RWPE1 (cell line): ENCODE results near the gene RPLP2.

ENCODE experiments used
- CTCF ChIA-PET: fragments of 350-600 bp; sonication (Branson Sonifier 250); formaldehyde crosslinking; extraction: SDS; loops from one replicate; lab custom pipeline; 2021; lab: Yijun Ruan, JAX
- POLR2A ChIA-PET: fragments of 400-600 bp; formaldehyde crosslinking; extraction: SDS; loops from one replicate; lab custom pipeline; 2020; ENCODE audit warnings: antibody characterized with exemption; ENCODE audit not compliant: low non-redundant PET; lab: Yijun Ruan, JAX
- DNase-seq: peaks from one replicate; pipeline ENCODE4 v3.0.0; 2012; ENCODE audit warnings: low spot score
- H3K27ac ChIP-seq: fragments of 450-650 bp; 2 replicates; pipeline ENCODE4 v1.5.1; 2017
- CTCF ChIP-seq: fragments of 450-650 bp; conservative IDR thresholded peaks from 2 replicates; pipeline ENCODE4 v1.5.1; 2017; ENCODE audit warnings: low read depth, mild to moderate bottlenecking

The RPLP2 gene

GRCh38 chr11:838441-839279, 28.9 kb downstream of the RPLP2 start:
- CTCF ChIA-PET: no interaction called here
- no peak for DNase-seq
- TF ChIP-seq CTCF: no peak
- POLR2A ChIA-PET: interaction anchor here (1.0 kb wide), 1 partner anchor 18 kb away, joined by 3 read pairs; no protein-coding TSS in a partner anchor
- peak overlapping the region; percentile 99 for H3K27ac ChIP-seq

GRCh38 chr11:839280-839623, 29.5 kb downstream of the RPLP2 start:
- ChIA-PET CTCF (no interaction called here), POLR2A (no interaction called here)
- peak overlapping the region; percentile 99 for H3K27ac ChIP-seq

GRCh38 chr11:839875-840617, 30.3 kb downstream of the RPLP2 start:
- DNase-seq: no peak
- CTCF ChIA-PET: interaction anchor here (0.6 kb wide), 2 partner anchors 212 to 313 kb away, joined by 3 read pairs; no protein-coding TSS in a partner anchor
- H3K27ac ChIP-seq: peak overlapping the region; percentile 99
- TF ChIP-seq CTCF: peak; percentile 18; the same call in 1 of the 2 replicates
- POLR2A ChIA-PET: no interaction called here

More at GRCh38 chr11:839280-839623, 29.5 kb downstream of the RPLP2 start:
- no peak for DNase-seq
- TF ChIP-seq CTCF: no peak

GRCh38 chr11:841981-842369, 32.2 kb downstream of the RPLP2 start:
- POLR2A ChIA-PET: interaction anchor here (1.3 kb wide), 1 partner anchor 23 kb away, joined by 4 read pairs; the partner anchor contains the start of gene PNPLA2
- H3K27ac ChIP-seq: peak overlapping the region; percentile 99
- DNase-seq: no peak
- no peak for TF ChIP-seq CTCF
- CTCF ChIA-PET: no interaction called here

GRCh38 chr11:842370-843002, 32.7 kb downstream of the RPLP2 start, which contains the start of the genes POLR2L and TSPAN4:
Gene POLR2L, minus strand, starts transcription at chr11:842529. Its CDS starts 21 bp downstream, at chr11:842508.
Gene TSPAN4, plus strand, starts transcription at chr11:842852. Its CDS starts 7,453 bp downstream, at chr11:850305.
- ChIA-PET CTCF (no interaction called here), POLR2A (interaction anchor here (0.5 to 1.7 kb wide), 8 partner anchors 8 to 236 kb away, joined by 3 to 7 read pairs (median 4); partner anchors contain the start of genes CD151 and PNPLA2)
- DNase-seq: peak; percentile 80
- no peak for TF ChIP-seq CTCF
- H3K27ac ChIP-seq: peak within 1 kb of the TSS; percentile 99
